Vagina (tissue), 2 donors: ENCODE results near the gene MAB21L3. TPM values are rescaled to one million over a fixed set of nuclear protein-coding genes. Genes with fewer than 3 reads are reported as not detected.

Experiments used
- DNase-seq, 2 donors: peaks; one replicate each; pipeline ENCODE4 v3.0.0-alpha.2; 2017; ENCODE audit errors: extremely low spot score in 2 of 2
- H3K27ac ChIP-seq: fragments of 200-600 bp; sonication (generic); one replicate; pipeline ENCODE4 v1.5.1; 2019
- H3K27me3 ChIP-seq: fragments of 200-600 bp; sonication (generic); one replicate; pipeline ENCODE4 v1.5.1; 2019
- H3K36me3 ChIP-seq, 2 donors: fragments of 200-600 bp; sonication (generic); one replicate each; pipeline ENCODE4 v1.5.1; 2017 to 2019
- H3K4me1 ChIP-seq: fragments of 200-600 bp; sonication (generic); one replicate; pipeline ENCODE4 v1.5.1; 2019
- H3K4me3 ChIP-seq, 2 donors: fragments of 200-600 bp; sonication (generic); 1 replicate in 1 of 2; 2 replicates in 1 of 2; pipeline ENCODE4 v1.5.1; 2016 to 2019
- H3K9me3 ChIP-seq: fragments of 200-600 bp; sonication (generic); one replicate; pipeline ENCODE4 v1.5.1; 2019
- CTCF ChIP-seq, 3 experiments: fragments of 450-650 bp in 2 of 3; fragments of 200-600 bp in 1 of 3; sonication (generic) in 1 of 3; IDR thresholded peaks; one replicate each; pipeline ENCODE4 v1.5.1; 2017 to 2019; ENCODE audit warnings: antibody characterized with exemption in 3 of 3, mild to moderate bottlenecking in 2 of 3, moderate library complexity in 2 of 3
- POLR2A ChIP-seq, 2 donors: fragments of 450-650 bp; IDR thresholded peaks; one replicate each; pipeline ENCODE4 v1.6.1; 2017; ENCODE audit warnings: antibody characterized with exemption in 2 of 2, mild to moderate bottlenecking in 2 of 2, moderate library complexity in 2 of 2
- POLR2AphosphoS5 ChIP-seq, 2 donors: sonication (generic); formaldehyde crosslinking; IDR thresholded peaks; one replicate each; pipeline ENCODE4 v1.9.0; 2017; ENCODE audit warnings: antibody characterized with exemption in 2 of 2, mild to moderate bottlenecking in 2 of 2, low read depth in 1 of 2; ENCODE audit not compliant: insufficient read depth in 1 of 2
- intact Hi-C: fragments of 100-400 bp; cut with DNase I; formaldehyde crosslinking; loops from one replicate; pipeline ENCODE4 v1.15.1; 2023
- total RNA-seq: library from RNA; depleted of rRNA; stranded (reverse); fragments of >200 nt; gene quantifications from one replicate; pipeline ENCODE4 v1.2.3, GENCODE V29; 2016

MAB21L3 gene
- total RNA-seq, 1 donor from 2014 or later = 4.4 TPM

- Histone ChIP-seq H3K27ac (no peak overlapping the region), H3K27me3 (no peaks in the 10 kb centered on the region), H3K4me3 (no peak overlapping the region), H3K9me3 (no peaks in the 10 kb centered on the region), H3K4me1 (peaks cover 16% of the 10 kb centered on the region), H3K36me3 (no peaks in the 10 kb centered on the region)
- TF ChIP-seq POLR2A (IDR thresholded peaks at IDR 0.05) = no peak
- no peak for TF ChIP-seq POLR2AphosphoS5 (IDR thresholded peaks at IDR 0.05; ENCODE audit: insufficient read depth in 1 of 2, low read depth in 1 of 2)
- TF ChIP-seq CTCF (IDR thresholded peaks at IDR 0.05) = no peak
- DNase-seq = no peak
- intact Hi-C loops = no loop called here
Measured at GRCh38 chr1:116122955-116123757, 12.0 kb downstream of the MAB21L3 start.

GRCh38 chr1:116123837-116124533, 12.8 kb downstream of the MAB21L3 start:
- intact Hi-C loops = no loop called here
- DNase-seq = no peak

GRCh38 chr1:116125758-116126157, 14.6 kb downstream of the MAB21L3 start:
- no peak overlapping the region for H3K4me3 ChIP-seq
- no peaks in the 10 kb centered on the region for H3K27me3 ChIP-seq
- peaks cover 16% of the 10 kb centered on the region for H3K4me1 ChIP-seq
- no peak for DNase-seq
- TF ChIP-seq POLR2AphosphoS5 (IDR thresholded peaks at IDR 0.05; ENCODE audit: insufficient read depth in 1 of 2, low read depth in 1 of 2) (no peak), POLR2A (IDR thresholded peaks at IDR 0.05) (no peak), CTCF (IDR thresholded peaks at IDR 0.05) (no peak)
- no peaks in the 10 kb centered on the region for H3K9me3 ChIP-seq
- intact Hi-C loops = no loop called here
- no peaks in the 10 kb centered on the region for H3K36me3 ChIP-seq
- H3K27ac ChIP-seq = no peak overlapping the region

More at GRCh38 chr1:116123837-116124533, 12.8 kb downstream of the MAB21L3 start:
- Histone ChIP-seq H3K36me3 (no peaks in the 10 kb centered on the region), H3K27me3 (no peaks in the 10 kb centered on the region), H3K4me1 (peaks cover 16% of the 10 kb centered on the region), H3K4me3 (no peak overlapping the region), H3K27ac (no peak overlapping the region), H3K9me3 (no peaks in the 10 kb centered on the region)
- no peak for TF ChIP-seq POLR2A (IDR thresholded peaks at IDR 0.05)
- no peak for TF ChIP-seq POLR2AphosphoS5 (IDR thresholded peaks at IDR 0.05; ENCODE audit: insufficient read depth in 1 of 2, low read depth in 1 of 2)
- no peak for TF ChIP-seq CTCF (IDR thresholded peaks at IDR 0.05)

- TF ChIP-seq CTCF (IDR thresholded peaks at IDR 0.05) (no peak), POLR2A (IDR thresholded peaks at IDR 0.05) (no peak), POLR2AphosphoS5 (IDR thresholded peaks at IDR 0.05; ENCODE audit: insufficient read depth in 1 of 2, low read depth in 1 of 2) (no peak)
- Histone ChIP-seq H3K27me3 (no peaks in the 10 kb centered on the region), H3K4me3 (no peak overlapping the region), H3K9me3 (no peaks in the 10 kb centered on the region), H3K27ac (no peak overlapping the region), H3K36me3 (no peaks in the 10 kb centered on the region), H3K4me1 (peaks cover 16% of the 10 kb centered on the region)
- intact Hi-C loops = no loop called here
- DNase-seq = no peak
Measured at GRCh38 chr1:116126281-116126680, 15.1 kb downstream of the MAB21L3 start.
